KMS-11 (cell line): Measurements from ENCODE around the gene CLEC2A.

Source experiments
- H2AFZ ChIP-seq: fragments of 200-600 bp; sonication (generic); 2 replicates; pipeline ENCODE4 v1.6.1; 2016; ENCODE audit warnings: antibody characterized with exemption, mixed run types, low read depth
- H3K27ac ChIP-seq: fragments of 200-600 bp; sonication (generic); 2 replicates; pipeline ENCODE4 v1.6.1; 2016; ENCODE audit warnings: mild to moderate bottlenecking, mixed run types
- H3K27me3 ChIP-seq: fragments of 200-600 bp; sonication (generic); 2 replicates; pipeline ENCODE4 v1.6.1; 2017; ENCODE audit warnings: mild to moderate bottlenecking, low read depth, mixed run types, moderate library complexity; ENCODE audit not compliant: insufficient read depth
- H3K36me3 ChIP-seq: fragments of 200-600 bp; sonication (generic); 2 replicates; pipeline ENCODE4 v1.6.1; 2017; ENCODE audit warnings: mild to moderate bottlenecking, mixed run types; ENCODE audit not compliant: insufficient read depth
- H3K4me1 ChIP-seq: fragments of 200-600 bp; sonication (generic); 2 replicates; pipeline ENCODE4 v1.6.1; 2016; ENCODE audit warnings: mild to moderate bottlenecking, low read depth, mixed run types; ENCODE audit not compliant: poor library complexity, severe bottlenecking
- H3K4me2 ChIP-seq: fragments of 200-600 bp; sonication (generic); 2 replicates; pipeline ENCODE4 v1.7.0; 2016; ENCODE audit warnings: mild to moderate bottlenecking, mixed run types
- H3K4me3 ChIP-seq: fragments of 200-600 bp; sonication (generic); IDR thresholded peaks from 2 replicates; pipeline ENCODE4 v1.6.1; 2017; ENCODE audit warnings: low read depth, low read length, mixed read lengths; ENCODE audit not compliant: insufficient read depth
- H3K79me2 ChIP-seq: fragments of 200-600 bp; sonication (generic); 2 replicates; pipeline ENCODE4 v1.6.1; 2016; ENCODE audit warnings: low read depth, mixed run types; ENCODE audit not compliant: insufficient read depth
- H3K9ac ChIP-seq: fragments of 200-600 bp; sonication (generic); 2 replicates; pipeline ENCODE4 v1.6.1; 2016; ENCODE audit warnings: mild to moderate bottlenecking, mixed run types
- H4K20me1 ChIP-seq: fragments of 200-600 bp; sonication (generic); 2 replicates; pipeline ENCODE4 v1.6.1; 2016; ENCODE audit warnings: mild to moderate bottlenecking, mixed run types; ENCODE audit not compliant: insufficient read depth
- TF ChIP-seq, protein P1 (sequence below): fragments of 200-600 bp; sonication (generic); conservative IDR thresholded peaks from 2 replicates; pipeline ENCODE4 v1.6.1; 2017; ENCODE audit warnings: low read depth, mild to moderate bottlenecking, antibody characterized with exemption, low read length, moderate library complexity, mixed read lengths

Gene CLEC2A

DNA sequence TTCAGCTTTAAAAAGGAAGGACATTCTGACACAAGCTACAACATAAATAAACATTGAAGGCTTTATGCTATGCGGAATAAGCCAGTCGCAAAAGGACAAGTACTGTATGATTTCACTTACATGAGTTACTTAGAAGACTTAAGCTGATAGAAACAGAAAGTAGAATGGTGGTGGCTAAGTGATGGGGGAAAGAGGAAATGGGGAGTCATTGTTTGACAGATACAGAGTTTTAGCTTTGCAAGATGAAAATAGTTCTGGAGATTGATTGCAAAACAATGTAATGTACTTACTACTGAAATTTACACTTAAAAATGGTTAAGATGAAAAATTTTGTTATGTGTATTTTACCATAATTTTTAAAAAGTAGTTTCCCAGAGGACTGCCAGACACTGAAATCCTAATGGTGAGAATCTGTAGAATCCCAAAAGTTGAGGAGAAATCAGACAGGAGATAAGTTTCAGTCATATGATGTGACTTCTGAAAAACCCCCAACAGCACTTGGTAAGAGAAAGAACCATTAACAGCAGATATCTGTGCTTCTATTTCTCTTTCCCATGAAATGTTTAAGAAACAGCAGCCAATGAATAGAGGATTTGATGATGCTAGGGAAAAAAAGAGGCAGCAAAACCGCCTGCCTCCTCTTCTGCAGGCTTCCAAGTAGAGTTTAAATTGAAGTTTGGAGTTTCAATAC lies 16.6 kb upstream of the CLEC2A start:
- Histone ChIP-seq H3K4me1 (peaks cover 6% of the 10 kb centered on the region), H4K20me1 (no peaks in the 10 kb centered on the region), H3K4me2 (no peak overlapping the region), H3K4me3 (no peak overlapping the region), H3K27ac (no peak overlapping the region), H3K36me3 (no peaks in the 10 kb centered on the region), H3K9ac (no peak overlapping the region), H3K79me2 (no peaks in the 10 kb centered on the region), H3K27me3 (no peaks in the 10 kb centered on the region), H2AFZ (no peak overlapping the region)
- TF ChIP-seq, protein P1, sequence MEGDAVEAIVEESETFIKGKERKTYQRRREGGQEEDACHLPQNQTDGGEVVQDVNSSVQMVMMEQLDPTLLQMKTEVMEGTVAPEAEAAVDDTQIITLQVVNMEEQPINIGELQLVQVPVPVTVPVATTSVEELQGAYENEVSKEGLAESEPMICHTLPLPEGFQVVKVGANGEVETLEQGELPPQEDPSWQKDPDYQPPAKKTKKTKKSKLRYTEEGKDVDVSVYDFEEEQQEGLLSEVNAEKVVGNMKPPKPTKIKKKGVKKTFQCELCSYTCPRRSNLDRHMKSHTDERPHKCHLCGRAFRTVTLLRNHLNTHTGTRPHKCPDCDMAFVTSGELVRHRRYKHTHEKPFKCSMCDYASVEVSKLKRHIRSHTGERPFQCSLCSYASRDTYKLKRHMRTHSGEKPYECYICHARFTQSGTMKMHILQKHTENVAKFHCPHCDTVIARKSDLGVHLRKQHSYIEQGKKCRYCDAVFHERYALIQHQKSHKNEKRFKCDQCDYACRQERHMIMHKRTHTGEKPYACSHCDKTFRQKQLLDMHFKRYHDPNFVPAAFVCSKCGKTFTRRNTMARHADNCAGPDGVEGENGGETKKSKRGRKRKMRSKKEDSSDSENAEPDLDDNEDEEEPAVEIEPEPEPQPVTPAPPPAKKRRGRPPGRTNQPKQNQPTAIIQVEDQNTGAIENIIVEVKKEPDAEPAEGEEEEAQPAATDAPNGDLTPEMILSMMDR: no peak

DNA sequence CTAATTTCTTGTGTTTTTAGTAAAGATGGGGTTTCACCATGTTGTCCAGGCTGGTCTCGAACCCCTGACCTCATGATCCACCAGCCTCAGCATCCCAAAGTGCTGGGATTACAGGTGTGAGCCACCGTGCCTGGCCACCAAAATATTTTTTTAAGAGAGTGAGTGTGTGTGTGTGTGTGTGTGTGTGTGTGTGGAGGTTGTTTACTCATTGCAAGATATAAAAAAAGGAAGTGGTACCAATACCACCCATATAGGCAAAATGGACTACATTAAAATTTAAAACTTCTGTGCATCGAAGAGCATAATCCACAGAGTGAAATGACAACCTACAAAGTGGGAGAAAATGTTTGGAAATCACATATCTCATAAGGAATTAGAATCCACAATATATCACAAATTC lies 15.5 kb upstream of the CLEC2A start:
- Histone ChIP-seq H3K4me1 (peaks cover 6% of the 10 kb centered on the region), H3K27me3 (no peaks in the 10 kb centered on the region), H3K4me3 (no peak overlapping the region), H3K79me2 (no peaks in the 10 kb centered on the region), H3K9ac (no peak overlapping the region), H3K4me2 (no peak overlapping the region), H3K36me3 (no peaks in the 10 kb centered on the region), H4K20me1 (no peaks in the 10 kb centered on the region), H3K27ac (no peak overlapping the region), H2AFZ (no peak overlapping the region)
- TF ChIP-seq, protein P1: no peak

DNA sequence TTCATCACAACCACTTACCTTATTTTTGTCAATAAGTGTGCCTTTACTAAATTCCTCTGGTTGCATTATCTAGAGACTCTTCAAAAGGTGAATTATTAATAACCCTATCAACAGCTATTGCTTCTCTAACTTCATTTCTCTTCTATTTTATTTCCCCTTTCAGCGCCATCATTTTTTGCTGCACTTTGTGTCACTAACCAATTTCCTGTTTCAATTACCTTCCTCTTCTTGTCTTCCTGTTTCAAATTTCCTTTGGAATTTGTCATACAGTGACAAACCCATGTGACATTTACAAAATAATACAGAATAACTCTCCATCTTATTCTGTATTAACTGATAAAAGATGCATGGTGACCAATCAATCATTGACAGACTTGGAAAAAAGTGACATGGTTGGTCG lies 12.2 kb upstream of the CLEC2A start:
- no peak overlapping the region for H3K27ac ChIP-seq
- H3K4me2 ChIP-seq: no peak overlapping the region
- H3K9ac ChIP-seq: no peak overlapping the region
- H3K36me3 ChIP-seq: no peaks in the 10 kb centered on the region
- no peaks in the 10 kb centered on the region for H3K79me2 ChIP-seq
- TF ChIP-seq, protein P1: no peak
- H3K4me1 ChIP-seq: peaks cover 6% of the 10 kb centered on the region
- no peak overlapping the region for H2AFZ ChIP-seq
- no peaks in the 10 kb centered on the region for H4K20me1 ChIP-seq
- no peaks in the 10 kb centered on the region for H3K27me3 ChIP-seq
- no peak overlapping the region for H3K4me3 ChIP-seq

DNA sequence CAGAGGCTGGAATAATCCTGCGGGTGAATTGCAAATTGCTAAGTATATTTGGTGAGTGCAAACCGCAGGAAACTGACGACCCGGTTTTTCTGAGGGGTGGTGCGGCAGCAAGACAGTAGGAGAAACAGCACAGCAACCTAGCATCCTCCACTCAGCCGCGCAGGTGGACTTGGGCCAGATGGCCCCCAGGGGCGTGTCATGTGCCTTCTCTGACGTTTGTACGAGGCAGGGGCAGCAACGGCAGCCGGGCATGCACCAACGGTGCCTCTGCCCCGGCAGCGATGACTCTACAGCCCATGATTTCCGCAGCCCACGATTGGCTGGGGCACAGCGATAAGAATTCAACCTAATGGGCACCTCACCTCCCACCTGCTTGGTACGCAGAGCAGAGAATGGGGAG lies 11.1 kb upstream of the CLEC2A start:
- H3K36me3 ChIP-seq: no peaks in the 10 kb centered on the region
- H3K27ac ChIP-seq: no peak overlapping the region
- no peak overlapping the region for H3K4me2 ChIP-seq
- TF ChIP-seq, protein P1: no peak
- H3K27me3 ChIP-seq: no peaks in the 10 kb centered on the region
- H3K9ac ChIP-seq: no peak overlapping the region
- H3K4me1 ChIP-seq: no peaks in the 10 kb centered on the region
- no peaks in the 10 kb centered on the region for H3K79me2 ChIP-seq
- H2AFZ ChIP-seq: no peak overlapping the region
- H3K4me3 ChIP-seq: no peak overlapping the region
- H4K20me1 ChIP-seq: no peaks in the 10 kb centered on the region
